HG03565 (cell line): ENCODE data around the gene YDJC.
A peak's percentile ranks its signal among the peaks of the same experiment; 100 is the strongest.
"Not testable (repeated sequence)": the region's sequence is repeated elsewhere in the genome, so short reads cannot be mapped to it uniquely, and the experiment has no call there.

Source experiments
- ATAC-seq: cut with Tn5 transposase; IDR thresholded peaks from one replicate; pipeline ENCODE4 v1.9.1; 2021; ENCODE audit warnings: mild to moderate bottlenecking, moderate library complexity; ENCODE audit not compliant: unreplicated experiment

The YDJC gene, protein sequence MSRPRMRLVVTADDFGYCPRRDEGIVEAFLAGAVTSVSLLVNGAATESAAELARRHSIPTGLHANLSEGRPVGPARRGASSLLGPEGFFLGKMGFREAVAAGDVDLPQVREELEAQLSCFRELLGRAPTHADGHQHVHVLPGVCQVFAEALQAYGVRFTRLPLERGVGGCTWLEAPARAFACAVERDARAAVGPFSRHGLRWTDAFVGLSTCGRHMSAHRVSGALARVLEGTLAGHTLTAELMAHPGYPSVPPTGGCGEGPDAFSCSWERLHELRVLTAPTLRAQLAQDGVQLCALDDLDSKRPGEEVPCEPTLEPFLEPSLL

DNA sequence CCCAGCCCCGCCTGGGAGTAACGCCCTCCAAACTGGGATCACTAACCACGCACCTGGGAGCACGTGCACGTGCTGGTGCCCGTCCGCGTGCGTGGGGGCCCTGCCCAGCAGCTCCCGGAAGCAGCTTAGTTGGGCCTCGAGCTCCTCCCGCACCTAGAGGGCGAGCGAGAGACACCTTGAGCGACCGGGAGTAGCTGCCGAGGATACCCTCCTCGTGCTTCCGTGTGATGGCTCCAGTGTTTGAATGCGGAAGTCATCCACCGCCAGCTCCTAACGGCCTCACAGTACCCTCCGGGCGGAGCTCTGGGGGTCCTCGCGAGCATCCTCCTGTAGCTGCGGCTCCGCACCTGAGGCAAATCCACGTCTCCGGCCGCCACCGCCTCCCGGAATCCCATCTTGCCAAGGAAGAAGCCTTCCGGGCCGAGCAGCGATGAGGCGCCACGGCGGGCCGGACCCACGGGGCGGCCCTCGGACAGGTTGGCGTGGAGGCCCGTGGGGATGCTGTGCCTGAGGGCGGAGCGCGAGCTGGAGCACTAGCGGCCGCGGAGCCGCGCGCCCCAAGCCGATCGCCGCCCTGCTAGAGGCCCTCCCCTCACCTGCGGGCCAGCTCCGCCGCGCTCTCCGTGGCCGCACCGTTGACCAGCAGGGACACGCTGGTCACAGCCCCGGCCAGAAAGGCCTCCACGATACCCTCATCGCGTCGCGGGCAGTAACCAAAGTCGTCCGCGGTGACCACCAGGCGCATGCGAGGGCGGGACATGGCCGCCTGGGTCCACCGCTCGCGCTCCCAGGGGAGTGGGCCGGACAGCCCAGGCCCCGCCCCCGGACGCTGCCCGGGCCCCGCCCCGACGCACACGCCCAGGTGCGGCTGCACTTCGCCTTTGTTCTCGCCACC, at the start of gene YDJC:
Gene YDJC, minus strand, starts transcription at position 768 of the 895 bp plus-strand sequence. Its CDS starts 8 bp downstream, at position 760.
- peak; percentile 72 for ATAC-seq

DNA sequence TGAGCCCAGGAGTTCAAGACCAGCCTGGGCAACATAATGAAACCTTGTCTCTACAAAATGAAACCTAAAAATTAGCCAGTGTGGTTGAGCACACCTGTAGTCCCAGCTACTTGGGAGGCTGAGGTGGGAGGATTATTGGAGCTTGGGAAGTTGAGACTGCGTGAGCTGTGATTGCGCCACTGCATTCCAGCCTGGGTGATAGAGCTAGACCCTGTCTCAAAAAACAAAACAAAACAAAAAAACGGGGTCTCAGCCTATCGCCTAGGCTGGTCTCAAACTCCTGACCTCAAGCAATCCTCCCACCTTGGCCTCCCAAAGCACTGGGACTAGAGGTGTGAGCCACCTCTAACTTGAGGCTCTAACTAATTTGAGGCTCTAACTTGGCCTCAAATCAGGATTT, 49.6 kb upstream of the YDJC start:
- ATAC-seq: no peak

DNA sequence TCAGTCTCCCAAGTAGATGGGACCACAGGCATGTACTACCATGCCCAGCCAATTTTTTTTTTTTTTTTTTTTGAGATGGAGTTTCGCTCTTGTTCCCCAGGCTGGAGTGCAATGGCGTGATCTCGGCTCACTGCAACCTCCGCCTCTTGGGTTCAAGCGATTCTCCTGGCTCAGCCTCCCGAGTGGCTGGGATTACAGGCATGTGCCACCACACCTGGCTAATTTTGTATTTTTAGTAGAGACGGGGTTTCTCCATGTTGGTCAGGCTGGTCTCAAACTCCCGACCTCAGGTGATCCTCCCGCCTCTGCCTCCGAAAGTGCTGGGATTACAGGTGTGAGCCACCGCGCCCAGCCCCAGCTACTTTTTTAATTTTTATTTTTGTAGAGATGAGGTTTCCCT, 49.0 kb upstream of the YDJC start:
- ATAC-seq: not testable (repeated sequence)

DNA sequence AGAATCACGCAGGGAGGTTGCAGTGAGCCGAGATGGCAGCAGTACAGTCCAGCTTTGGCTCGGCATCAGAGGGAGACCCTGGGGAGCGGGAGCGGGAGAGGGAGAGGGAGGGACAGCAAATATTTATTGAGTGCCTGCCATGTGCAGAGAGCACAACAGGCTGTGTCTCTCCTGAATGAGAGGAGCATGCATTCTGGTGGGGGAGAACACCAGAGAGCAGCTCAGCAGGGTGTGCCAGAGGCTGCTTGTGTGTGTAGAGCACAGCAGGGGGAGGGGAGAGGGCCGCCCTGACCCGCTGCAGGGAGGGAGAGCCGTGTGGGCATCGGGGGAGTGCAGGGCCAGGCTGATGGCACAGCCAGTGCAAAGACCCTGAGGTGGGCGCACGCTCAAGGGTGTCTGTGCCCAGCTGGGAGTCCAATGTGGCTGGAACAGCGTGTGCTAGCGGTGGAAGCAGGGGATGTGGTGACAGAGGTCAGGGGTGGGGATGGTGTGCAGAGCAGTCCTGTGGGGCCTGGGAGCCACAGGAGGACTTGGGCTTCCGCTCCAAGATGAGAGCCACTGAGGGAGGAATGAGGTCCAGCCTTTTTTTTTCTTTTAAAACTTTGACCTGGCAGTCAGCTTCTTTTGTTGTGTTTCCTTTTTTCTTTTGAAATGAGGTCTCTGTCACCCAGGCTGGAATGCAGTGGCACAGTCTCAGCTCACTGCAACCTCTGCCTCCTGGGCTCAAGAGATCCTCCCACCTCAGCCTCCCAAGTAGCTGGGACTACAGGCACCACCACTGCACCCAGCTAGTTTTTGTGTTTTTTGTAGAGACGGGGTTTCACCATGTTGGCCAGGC, 48.0 kb upstream of the YDJC start:
- no peak for ATAC-seq

DNA sequence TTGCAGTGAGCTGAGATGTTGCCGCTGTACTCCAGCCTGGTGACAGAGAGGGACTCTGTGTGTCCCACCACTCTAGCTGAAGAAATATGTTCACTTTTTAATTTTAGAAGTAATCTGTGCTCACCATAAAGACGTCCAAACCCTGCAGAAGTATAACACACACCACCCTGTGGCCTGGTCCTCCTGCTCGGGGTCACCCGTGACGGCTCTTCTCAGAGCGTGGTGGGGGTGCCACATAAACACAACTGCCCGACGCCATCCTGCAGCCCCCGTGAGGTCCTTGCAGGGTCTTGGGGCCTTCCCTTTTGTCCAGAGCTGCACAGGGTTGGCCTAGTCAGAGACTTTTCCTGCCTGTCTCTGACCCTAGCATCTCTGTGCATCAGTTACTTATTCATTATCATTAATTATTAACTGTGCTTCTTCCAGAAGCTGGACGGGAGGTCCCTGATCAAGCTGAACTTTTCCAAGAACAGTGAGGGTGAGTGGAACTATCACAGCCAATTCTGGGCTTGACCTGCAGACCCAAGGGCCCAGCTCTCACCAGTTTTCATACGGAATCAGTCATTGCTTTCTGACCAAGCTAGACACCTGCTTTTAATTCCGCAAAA, 44.9 kb upstream of the YDJC start:
- ATAC-seq: no peak

DNA sequence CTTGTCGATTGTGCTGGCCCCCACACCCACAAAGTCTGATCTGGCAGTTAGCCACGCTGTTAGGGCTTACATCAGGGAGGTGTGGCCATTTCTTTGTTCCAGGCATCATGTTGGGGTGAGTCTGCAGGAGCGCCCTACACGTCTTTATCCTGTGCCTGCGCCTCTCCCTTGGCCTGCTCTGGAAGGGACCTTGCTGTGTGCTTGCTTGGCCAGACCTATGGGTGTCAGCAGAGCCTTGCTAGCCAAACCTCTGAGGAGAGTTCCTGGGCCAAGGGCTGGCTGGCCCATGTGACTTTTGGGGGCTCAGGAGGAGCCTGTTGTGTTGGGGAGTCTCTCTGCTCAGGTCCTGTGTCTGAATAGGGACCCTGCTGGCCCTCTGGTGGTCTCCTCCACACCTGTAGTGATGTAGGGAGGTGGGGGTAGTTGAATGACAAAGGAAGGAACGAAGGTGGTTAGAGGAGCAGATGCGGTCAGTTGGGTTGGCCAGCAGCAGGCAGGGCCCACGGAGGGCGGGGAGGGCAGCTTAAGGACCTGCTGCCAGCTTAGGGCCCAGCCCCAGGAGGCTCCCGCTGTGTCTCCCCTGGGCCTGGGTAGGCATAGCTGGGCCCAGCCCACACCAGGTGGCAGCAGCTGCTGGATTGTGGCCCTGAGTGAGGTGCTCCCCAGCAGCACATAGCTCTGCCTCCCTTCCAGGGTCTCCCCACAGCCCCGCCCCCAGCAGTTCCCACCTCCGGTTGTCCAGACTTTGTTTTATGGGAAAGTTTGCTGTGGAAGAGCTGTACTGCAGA, 43.9 kb upstream of the YDJC start:
- ATAC-seq: no peak

DNA sequence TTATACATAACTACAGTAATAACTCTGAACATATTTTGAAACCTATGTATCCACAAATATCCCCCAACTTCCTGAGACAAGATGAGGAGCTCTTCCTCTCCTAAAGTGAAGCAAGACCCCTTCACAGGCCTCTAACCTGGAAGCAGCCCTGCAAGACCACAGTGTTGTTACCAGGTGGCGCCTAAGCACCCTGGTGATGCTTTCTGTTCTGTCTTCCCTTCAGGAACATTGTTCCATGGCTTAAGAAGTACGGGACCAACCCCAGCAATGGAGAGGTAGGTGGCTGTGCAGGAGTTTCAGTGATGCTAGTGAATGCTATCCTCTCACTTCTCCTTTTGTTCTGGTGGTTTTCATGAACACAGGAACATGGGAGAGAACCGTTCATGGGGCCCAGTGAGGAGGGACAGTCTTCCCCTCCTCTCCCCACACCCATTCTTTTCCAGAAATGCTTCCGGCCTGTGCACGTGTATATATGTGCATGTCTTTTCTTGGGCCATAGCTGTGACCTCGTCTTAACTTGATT, 42.3 kb upstream of the YDJC start:
- ATAC-seq: no peak

DNA sequence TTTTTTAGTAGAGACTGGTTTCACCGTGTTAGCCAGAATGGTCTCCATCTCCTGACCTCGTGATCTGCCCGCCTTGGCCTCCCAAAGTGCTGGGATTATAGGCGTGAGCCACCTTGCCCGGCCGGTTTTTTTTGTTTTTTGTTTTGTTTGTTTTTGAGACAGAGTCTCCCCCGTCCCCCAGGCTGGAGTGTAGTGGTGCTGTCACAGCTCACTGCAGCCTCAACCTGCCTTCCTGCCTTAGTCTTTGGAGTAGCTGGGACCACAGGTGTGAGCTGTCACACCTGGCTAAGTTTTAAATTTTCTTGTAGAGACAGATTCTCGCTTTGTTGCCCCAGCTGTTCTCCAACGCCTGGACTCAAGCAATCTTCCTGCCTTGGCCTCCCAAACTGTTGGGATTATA, 39.2 kb upstream of the YDJC start:
- ATAC-seq: no peak

DNA sequence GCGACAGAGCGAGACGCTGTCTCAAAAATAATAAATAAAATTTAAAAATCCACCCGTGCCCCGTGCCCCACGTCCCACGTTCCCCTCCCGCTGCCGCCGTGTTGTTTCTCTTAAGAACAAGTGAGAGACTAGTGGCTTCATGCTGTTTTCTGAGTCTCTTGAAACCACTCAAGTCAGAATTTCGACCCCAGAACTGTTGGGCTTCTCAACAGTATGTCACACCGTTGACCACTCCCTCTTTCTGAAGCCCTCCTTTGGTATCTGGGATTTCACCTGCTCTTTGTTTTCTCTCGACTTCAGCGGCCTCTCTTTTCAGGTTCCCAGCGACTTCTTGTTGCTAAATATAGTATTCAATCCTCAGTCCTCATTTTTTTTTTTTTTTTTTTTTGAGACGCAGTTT, 37.0 kb upstream of the YDJC start:
- ATAC-seq: no peak

DNA sequence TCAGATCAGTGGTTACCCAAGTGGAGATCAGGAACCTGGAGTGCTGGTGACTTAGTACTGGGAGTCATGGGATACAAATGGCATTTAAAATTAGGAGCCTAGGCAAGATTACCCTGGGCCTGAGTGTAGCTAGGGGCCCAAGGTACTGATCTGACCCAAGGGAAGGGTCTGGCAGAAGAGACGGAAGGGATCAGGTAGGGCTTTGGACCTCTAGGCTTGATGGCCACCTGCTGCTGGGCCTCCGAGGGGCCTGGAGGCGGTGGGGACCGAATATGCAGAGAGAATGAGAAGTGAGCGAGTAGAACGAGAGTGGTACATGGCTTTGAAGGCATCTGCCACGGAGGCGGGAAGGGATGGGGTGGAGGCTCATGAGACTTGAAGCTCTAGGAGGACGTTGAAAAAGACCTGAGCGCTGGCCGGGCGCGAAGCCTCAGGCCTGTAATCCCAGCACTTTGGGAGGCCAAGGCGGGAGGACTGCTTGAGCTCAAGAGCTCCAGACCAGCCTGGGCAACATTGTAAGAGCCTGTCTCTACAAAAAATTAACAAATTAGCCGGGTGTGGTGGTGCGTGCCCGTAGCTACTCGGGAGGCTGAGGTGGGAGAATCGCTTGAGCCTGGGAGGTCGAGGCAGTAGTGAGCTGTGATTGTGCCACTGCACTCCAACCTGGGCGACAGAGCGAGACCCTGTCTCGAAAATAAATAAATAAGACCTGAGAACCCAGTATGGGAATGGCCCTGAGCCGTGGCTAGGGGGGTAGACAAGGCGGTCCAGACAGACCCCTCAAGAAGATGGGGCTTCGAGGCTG, 35.4 kb upstream of the YDJC start:
- ATAC-seq: no peak

DNA sequence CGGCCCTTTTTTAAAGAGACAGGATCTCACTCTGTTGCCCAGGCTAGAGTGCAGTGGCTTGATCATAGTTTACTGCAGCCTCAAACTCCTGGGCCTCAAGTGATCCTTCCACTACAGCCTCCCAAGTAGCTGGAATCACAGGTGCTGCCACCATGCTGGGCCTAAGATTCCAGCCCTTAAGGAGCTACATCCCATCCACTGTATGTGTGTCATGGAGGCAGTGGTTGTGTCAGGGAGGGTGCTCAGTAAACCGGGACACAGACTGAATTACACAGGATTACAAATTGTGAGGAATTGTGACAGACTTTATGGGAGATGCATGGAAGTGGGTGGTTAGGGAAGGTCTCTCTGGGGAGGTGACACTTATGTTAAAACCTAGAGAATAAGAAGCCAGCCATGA, 33.9 kb upstream of the YDJC start:
- ATAC-seq: no peak

DNA sequence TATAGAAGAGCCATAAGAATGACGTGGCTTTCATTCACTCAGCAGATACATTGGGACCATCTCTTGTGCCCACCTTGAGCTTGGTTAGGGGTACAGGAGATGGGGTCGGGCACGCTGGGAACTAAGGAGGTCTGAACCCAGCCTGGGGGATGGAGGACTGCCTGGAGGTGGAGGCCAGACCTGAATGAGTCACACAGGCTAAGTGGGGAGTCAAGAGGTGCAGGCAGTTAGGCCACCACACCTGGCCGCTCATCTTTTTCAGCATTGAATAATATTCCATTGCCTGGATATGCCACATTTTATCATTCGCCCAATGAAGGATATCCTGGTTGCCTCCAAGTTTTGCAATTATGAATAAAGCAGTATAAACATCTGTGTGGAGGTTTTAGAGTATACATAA, 32.2 kb upstream of the YDJC start:
- ATAC-seq: no peak

DNA sequence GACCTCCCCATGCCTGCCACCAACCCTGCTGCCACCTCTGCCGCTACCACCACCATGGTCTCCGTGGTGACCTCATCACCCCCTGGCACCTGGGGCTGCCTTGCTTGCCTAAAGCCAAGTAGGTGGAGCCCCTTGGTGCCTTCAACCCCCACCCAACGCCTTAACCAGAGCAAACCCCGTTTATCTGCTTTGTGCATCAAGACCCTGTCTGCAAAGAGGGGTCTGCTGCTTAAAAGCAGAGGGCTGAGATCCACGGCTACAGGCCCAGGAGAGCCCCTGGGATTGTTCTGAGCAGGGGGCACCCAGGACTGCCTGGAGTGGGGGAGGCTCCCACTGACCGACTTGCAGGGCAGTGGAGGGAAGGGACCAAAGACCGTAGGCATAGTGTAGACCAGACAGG, 31.1 kb upstream of the YDJC start:
- ATAC-seq: no peak

DNA sequence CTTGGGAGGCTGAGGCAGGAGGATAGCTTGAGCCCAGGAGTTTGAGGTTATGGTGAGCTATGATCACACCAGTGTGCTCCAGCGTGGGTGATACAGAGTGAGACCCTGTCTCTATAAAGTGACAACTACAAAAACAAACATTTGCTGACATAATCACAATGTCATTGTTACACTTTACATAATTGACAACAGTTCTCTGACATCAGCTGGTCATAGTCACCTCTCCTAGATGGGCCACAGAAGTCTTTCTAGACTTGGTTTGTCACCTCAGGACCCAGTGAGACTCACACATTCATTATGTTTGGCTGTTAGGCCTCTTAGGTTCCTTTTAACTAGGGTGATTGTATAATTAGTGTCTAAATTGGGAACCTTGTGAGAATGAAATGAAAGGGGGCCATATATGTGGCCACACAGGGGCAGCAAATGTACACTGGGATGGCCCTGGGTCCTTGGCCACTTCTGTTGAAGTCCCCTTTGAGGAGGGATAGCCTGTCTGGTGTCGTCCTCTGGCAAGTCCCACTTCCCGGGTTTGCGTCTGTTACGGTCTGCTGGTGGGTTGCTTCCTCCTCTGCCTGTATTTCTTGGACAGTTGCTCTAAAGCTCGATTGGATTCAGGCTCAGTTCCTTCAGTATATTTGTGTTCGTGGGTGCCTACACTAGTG, 30.2 kb upstream of the YDJC start:
- no peak for ATAC-seq

DNA sequence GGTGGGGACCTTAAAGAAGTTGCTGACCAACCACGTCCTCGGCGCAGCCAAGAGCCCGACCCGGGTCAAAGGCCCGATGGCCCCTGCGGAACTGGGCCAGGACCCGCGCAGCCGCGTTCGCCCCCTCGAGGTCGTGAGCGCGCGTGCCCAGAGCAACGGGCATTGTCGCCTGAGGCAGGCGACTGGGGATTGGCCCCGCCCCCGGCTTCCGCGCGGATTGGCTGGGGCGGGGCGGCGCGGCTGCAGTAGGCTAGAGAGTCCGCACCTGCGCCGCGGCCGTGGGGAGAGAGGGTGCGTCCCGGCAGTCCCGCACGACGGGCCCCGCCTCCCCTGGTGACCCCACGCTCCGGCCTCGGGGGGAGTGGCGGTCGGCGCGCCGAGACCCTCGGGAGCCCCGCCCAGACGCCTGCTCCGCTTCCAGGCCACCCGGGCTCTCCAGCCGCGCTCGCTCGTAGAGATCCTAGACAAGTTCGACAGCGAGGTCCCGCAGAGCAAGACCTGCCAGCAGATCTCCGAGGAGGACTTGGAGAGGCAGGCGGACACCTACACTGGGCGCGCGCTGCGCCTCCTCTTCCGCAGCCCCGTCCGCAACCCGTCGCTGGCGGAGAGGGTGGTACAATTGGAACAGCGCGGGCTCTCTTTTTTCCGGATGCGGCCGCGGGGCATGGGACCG, 27.7 kb upstream of the YDJC start:
- peak; percentile 69 for ATAC-seq

DNA sequence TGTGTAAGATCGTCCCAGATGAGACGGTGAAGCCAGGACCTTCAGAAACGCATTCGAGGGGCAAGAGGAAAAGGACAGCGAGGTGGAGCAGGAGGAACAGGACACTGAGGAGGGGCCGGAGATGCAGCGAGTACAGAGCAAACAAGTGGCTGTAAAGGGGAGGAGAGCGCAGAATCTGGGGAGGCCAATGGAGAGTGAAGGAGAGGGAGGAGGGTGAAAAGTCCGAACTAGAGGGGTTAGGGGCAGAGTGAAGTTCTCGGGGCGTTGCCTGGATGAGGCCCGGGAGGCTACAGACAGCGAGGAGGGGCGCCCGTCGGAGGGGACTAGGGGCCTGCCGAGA, 27.2 kb upstream of the YDJC start:
- no peak for ATAC-seq

DNA sequence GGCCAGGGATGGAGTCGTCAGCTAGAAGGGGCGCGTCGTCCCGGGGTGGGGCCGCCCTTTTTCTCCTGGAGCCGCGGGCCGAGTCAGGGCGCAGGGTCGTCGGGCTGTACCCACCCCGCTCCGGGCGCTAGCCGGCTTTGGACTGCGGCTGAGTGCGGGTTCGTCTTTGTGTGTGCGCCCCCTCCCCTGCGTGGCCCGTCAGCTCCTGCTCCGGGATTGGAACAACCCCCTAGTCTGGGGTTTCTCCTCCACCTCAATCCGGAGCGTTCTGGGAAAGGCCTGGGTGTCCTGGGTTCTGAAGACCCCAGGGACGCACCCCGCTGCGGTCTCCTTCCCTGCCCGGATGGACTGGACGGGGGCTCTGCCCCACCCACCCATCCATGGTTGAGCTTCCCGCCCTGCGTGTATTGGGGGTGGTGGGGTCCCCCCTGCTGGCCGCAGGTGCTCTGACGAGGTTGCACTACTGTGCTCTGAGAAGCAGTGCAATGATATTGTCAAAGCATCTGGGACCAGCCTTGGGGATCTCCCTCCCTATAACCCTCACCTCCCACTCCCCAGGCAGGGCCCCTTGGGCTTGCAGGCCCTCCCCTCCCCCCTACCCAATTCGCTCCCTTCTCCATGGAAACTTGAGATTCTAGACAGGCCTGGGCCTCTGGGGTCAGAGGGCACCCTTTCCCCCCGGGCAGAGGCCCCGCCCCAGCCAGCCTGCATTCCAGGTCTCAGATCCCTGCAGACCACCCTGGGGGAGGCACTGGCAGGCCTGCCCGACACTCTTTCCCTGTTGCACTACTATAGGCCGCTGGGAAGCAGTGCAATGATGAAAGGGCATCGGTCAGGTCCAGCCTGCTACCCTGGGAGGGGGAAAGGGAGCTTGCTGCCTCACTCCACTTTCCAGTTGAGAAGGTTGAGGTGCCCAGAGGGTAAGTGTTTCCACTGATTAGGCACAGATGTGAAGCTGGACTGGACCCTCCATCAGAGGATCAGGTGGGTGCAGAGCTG, 23.0 kb upstream of the YDJC start:
- no peak for ATAC-seq
